ENCODE data around the gene HHATL.

The HHATL gene

DNA sequence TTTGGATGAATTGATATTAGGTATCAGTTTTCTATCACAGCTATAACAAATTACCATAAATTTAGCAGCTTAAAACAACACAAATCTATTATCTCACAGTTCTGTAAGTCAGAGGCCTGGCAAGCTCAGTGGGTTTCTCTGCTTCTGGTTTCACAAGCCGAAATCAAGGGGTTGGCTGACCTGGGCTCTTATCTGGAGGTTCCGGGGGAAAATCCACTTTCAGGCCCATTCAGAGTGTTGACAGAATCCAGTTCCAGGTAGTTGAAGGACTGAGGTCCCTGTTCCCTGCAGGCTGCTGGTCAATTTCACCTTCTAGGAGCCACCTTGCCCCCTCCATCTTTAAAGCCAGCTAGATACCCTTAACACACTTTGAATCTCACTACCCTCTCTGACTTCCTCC, 11.1 kb upstream of the HHATL start:
- Histone ChIP-seq H3K4me3 (replicated peaks; ENCODE audit: low read depth, low read length) (no peak overlapping the region), H3K36me3 (ENCODE audit: control insufficient read depth, insufficient read depth, low read length) (no peaks in the 10 kb centered on the region), H3K27me3 (replicated peaks; ENCODE audit: control insufficient read depth, insufficient read depth, low read length) (no peaks in the 10 kb centered on the region; the same call in none of the 2 replicates)
- DNase-seq (ENCODE audit: extremely low read depth, insufficient read length) = no peak
- TF ChIP-seq, protein P1, sequence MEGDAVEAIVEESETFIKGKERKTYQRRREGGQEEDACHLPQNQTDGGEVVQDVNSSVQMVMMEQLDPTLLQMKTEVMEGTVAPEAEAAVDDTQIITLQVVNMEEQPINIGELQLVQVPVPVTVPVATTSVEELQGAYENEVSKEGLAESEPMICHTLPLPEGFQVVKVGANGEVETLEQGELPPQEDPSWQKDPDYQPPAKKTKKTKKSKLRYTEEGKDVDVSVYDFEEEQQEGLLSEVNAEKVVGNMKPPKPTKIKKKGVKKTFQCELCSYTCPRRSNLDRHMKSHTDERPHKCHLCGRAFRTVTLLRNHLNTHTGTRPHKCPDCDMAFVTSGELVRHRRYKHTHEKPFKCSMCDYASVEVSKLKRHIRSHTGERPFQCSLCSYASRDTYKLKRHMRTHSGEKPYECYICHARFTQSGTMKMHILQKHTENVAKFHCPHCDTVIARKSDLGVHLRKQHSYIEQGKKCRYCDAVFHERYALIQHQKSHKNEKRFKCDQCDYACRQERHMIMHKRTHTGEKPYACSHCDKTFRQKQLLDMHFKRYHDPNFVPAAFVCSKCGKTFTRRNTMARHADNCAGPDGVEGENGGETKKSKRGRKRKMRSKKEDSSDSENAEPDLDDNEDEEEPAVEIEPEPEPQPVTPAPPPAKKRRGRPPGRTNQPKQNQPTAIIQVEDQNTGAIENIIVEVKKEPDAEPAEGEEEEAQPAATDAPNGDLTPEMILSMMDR (IDR thresholded peaks at IDR 0.05; ENCODE audit: insufficient read depth, low read length, poor library complexity, severe bottlenecking) = no peak

DNA sequence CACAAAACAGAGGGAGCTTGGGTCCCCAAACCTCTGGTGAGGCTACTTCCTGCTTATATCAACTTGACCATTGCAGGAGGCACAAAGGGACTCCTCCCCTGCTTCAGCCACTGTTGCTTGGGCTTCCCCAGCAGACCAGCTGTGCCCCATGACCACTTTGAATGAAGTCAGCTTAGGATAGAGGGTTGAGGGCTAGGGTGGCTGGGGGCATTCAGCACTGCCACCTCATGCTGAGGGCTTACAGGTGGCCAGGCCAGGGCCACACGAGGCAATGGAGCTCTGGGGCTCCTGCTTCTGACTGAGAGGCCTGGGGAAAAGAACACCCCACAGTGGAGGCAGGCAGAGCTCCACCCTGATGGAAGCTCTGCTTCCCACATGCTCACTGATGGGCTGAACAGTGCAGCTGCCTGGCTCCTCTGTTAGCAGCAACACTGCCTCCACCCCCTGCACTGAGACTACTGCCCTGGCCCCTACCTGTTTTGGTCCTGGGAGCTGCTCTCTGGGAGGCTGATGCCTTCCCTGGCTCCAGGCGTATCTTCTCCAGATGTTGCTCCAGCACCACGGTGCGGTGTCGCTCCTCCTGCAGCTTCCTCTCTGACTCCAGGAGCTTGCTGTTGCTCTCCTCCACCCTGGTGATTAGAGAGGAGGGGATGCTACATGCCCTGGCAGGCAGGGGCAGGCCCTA, 10.2 kb upstream of the HHATL start:
- DNase-seq (ENCODE audit: extremely low read depth, insufficient read length) = no peak
- Histone ChIP-seq H3K4me3 (replicated peaks; ENCODE audit: low read depth, low read length) (no peak overlapping the region), H3K27me3 (replicated peaks; ENCODE audit: control insufficient read depth, insufficient read depth, low read length) (no peaks in the 10 kb centered on the region; the same call in none of the 2 replicates), H3K36me3 (ENCODE audit: control insufficient read depth, insufficient read depth, low read length) (no peaks in the 10 kb centered on the region)
- TF ChIP-seq, protein P1 (IDR thresholded peaks at IDR 0.05; ENCODE audit: insufficient read depth, low read length, poor library complexity, severe bottlenecking) = no peak

DNA sequence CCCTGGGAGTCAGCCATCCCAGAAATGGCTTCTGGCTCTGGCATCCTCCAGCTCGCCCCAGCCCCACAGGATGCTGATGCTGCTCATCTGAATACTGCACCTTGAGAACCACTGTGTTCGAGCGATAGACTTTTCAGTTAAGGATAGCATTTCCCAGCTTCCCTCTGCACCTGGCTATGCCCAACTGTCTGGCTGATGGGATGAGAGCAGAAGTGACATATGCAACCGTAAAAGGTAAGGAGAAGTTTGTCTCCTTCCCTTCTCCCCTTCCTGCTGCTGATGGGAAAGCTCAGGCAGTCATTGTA, 9.7 kb upstream of the HHATL start:
- H3K27me3 ChIP-seq (replicated peaks; ENCODE audit: control insufficient read depth, insufficient read depth, low read length) = no peaks in the 10 kb centered on the region; the same call in none of the 2 replicates

DNA sequence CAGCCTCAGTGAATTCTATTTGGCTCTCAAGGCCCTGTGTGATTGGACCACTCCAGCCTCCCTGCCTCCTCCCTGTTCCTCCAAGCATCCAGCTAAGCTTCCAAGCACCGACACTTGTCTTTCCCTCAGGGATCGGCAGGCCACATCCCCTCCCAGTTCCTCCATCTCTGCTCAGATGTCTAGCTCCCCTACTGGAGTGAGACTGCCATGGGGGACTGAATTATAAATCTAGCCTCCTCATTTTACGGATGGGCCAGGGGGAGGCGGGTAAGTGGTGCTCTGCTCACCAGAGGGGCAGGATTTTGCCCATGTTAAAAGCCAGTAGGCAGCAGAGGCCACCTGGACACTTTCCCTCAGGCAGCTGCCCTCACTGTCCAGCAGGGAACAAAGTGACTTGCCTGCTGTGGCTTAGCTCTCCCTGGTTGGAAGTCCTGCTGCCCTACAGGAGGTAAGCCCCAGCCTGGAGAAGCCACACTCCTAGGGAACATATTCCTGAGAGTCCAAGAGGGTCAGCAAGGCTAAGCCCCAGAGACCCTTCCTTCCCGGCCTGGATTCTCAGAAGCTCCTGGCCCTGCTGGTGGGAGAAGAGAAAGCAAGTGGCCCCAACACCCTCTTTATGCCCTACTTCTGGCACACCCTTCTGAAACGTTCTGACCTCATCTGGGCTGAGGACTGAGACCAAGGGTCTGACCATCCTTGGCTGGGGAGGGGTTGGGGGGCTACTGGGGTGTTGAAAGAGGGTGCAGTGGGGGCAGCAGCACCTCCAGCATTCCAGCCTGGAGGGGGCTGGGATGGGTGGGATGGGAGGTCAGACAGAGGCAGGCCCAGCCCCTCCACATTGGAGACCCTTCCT, 9.1 kb upstream of the HHATL start:
- Histone ChIP-seq H3K36me3 (ENCODE audit: control insufficient read depth, insufficient read depth, low read length) (no peaks in the 10 kb centered on the region), H3K4me3 (replicated peaks; ENCODE audit: low read depth, low read length) (no peak overlapping the region), H3K27me3 (replicated peaks; ENCODE audit: control insufficient read depth, insufficient read depth, low read length) (peaks cover 3% of the 10 kb centered on the region)
- DNase-seq (ENCODE audit: extremely low read depth, insufficient read length) = no peak
- TF ChIP-seq, protein P1 (IDR thresholded peaks at IDR 0.05; ENCODE audit: insufficient read depth, low read length, poor library complexity, severe bottlenecking) = no peak

More for the DNA sequence above, 9.7 kb upstream of the HHATL start:
- no peak for DNase-seq (ENCODE audit: extremely low read depth, insufficient read length)
- Histone ChIP-seq H3K4me3 (replicated peaks; ENCODE audit: low read depth, low read length) (no peak overlapping the region), H3K36me3 (ENCODE audit: control insufficient read depth, insufficient read depth, low read length) (no peaks in the 10 kb centered on the region)
- TF ChIP-seq, protein P1 (IDR thresholded peaks at IDR 0.05; ENCODE audit: insufficient read depth, low read length, poor library complexity, severe bottlenecking) = no peak

DNA sequence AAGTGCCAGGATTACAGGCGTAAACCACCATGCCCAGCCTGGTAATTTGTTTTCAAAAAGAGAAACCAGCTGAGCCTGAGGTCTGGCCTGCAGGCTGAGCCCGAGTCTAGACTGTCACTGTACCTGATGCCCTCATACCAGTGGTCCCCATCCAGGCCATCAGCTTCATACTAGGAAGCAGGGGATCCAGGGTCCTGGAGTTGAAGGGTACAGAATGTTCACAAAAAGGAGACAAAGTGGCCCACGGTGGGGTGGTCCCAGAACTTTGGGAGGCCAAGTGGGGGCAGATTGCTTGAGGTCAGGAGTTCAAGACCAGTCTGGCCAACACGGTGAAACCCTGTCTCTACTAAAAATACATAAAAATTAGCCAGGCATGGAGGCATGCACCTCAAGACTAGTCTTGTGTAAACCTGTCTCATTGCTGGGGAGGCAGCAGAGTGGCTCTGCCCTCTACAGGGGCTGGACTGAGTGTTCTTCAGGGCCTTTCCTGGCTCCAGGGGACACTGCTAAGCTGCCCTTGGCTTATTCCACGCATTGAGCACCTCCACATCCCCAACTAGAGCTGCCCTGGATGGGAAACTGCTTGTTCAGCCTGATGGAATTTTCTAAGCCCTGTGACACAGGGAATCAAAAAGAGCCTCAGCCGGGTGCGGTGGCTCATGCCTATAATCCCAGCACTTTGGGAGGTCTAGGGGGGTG, 7.9 kb upstream of the HHATL start:
- Histone ChIP-seq H3K27me3 (replicated peaks; ENCODE audit: control insufficient read depth, insufficient read depth, low read length) (peaks cover 3% of the 10 kb centered on the region), H3K4me3 (replicated peaks; ENCODE audit: low read depth, low read length) (no peak overlapping the region), H3K36me3 (ENCODE audit: control insufficient read depth, insufficient read depth, low read length) (no peaks in the 10 kb centered on the region)
- TF ChIP-seq, protein P1 (IDR thresholded peaks at IDR 0.05; ENCODE audit: insufficient read depth, low read length, poor library complexity, severe bottlenecking) = no peak
- DNase-seq (ENCODE audit: extremely low read depth, insufficient read length) = no peak

All from GM06990 (cell line).